ENCODE measurements around the gene ANKRD55. TPM values are rescaled to one million over a fixed set of nuclear protein-coding genes. Genes with fewer than 3 reads are reported as not detected.

ANKRD55 gene
- total RNA-seq, 2 donors from 2014 or later: 0.27 to 0.29 TPM

DNA sequence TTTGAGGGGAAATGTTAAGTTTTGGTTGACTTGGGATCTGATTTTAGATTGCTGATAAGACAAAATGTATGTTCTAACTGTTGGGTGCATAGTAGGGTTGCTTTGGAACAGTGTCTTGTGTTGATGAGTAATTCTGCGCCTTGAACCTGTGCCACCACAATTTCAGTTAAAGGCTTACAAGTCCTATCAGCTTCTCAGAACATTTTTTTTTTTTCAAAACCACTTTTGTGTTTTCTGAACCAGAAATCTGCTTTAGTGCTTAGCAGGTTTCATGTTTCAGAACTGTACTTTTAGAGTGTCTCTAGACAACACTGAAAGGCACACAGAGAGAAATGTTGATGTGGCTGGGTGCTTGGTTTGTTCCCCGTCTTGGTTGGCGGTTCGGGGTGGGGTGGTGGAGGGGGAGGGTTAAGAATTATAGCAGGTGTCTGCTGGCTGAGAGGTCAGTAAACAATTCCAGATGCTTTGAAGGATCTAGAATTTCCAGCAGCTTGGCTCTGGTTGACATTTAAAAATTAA, 84.6 kb downstream of the ANKRD55 start:
- Mint-ChIP-seq H3K27ac (no peak overlapping the region), H3K36me3 (ENCODE audit: low read depth) (no peaks in the 10 kb centered on the region), H3K27me3 (ENCODE audit: insufficient read depth) (no peaks in the 10 kb centered on the region), H3K9me3 (no peaks in the 10 kb centered on the region), H3K4me3 (no peak overlapping the region), H3K4me1 (peaks cover 24% of the 10 kb centered on the region)
- H3K9ac ChIP-seq (ENCODE audit: extremely low read depth, low read length, poor library complexity, severe bottlenecking): no peak overlapping the region
- no peaks in the 10 kb centered on the region for H3K27me3 ChIP-seq (ENCODE audit: control insufficient read depth, insufficient read depth, low read length, poor library complexity, severe bottlenecking)
- peaks cover 6% of the 10 kb centered on the region for H3K4me1 ChIP-seq (ENCODE audit: control insufficient read depth, insufficient read depth, low read length)
- H3K4me3 ChIP-seq (ENCODE audit: low read length): no peak overlapping the region
- no peak for DNase-seq
- WGBS, 2 experiments (ENCODE audit: insufficient coverage in 1 of 2, insufficient read length in 1 of 2): 93% methylated on average over 4 of the region's 4 CpGs; no CpG with 5 or more reads in 1 of the 2 experiments
- H3K27ac ChIP-seq (ENCODE audit: low read depth, low read length): no peak overlapping the region
- H3K36me3 ChIP-seq (ENCODE audit: control insufficient read depth, insufficient read depth, low read length): no peaks in the 10 kb centered on the region
- TF ChIP-seq, protein P1, sequence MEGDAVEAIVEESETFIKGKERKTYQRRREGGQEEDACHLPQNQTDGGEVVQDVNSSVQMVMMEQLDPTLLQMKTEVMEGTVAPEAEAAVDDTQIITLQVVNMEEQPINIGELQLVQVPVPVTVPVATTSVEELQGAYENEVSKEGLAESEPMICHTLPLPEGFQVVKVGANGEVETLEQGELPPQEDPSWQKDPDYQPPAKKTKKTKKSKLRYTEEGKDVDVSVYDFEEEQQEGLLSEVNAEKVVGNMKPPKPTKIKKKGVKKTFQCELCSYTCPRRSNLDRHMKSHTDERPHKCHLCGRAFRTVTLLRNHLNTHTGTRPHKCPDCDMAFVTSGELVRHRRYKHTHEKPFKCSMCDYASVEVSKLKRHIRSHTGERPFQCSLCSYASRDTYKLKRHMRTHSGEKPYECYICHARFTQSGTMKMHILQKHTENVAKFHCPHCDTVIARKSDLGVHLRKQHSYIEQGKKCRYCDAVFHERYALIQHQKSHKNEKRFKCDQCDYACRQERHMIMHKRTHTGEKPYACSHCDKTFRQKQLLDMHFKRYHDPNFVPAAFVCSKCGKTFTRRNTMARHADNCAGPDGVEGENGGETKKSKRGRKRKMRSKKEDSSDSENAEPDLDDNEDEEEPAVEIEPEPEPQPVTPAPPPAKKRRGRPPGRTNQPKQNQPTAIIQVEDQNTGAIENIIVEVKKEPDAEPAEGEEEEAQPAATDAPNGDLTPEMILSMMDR (conservative IDR thresholded peaks at IDR 0.05): no peak
- H3K9me3 ChIP-seq (ENCODE audit: control insufficient read depth, low read length): no peaks in the 10 kb centered on the region

DNA sequence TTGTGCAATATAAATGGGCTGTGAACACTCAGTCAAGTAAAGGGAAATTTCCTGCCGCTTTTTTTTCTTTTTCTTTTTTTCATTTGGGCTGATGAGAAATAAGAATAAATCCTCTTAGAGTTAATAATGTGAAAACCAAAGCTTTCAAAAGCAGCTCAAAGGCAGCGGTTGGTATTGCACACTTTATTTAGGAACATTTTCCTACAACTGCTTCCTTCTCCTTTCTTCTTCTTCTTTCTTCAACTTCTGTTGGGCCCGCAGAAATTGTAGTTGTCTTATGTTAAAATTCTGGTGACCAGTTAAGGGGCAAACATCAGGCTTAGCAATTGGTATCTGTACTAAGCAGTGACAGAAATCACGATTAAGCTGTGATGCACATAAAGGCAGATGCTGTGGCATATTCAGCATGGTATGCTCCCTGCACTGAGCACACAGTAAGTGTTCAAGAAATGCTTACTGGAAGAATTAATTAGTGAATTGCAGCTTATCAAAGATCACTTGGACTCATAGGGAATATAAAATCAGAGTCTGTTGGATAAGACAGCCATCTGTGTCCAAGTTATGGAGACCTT, 85.4 kb downstream of the ANKRD55 start:
- Histone ChIP-seq H3K36me3 (ENCODE audit: control insufficient read depth, insufficient read depth, low read length) (no peaks in the 10 kb centered on the region), H3K4me3 (ENCODE audit: low read length) (no peak overlapping the region), H3K9me3 (ENCODE audit: control insufficient read depth, low read length) (no peaks in the 10 kb centered on the region), H3K4me1 (ENCODE audit: control insufficient read depth, insufficient read depth, low read length) (peaks cover 6% of the 10 kb centered on the region), H3K9ac (ENCODE audit: extremely low read depth, low read length, poor library complexity, severe bottlenecking) (no peak overlapping the region), H3K27me3 (ENCODE audit: control insufficient read depth, insufficient read depth, low read length, poor library complexity, severe bottlenecking) (no peaks in the 10 kb centered on the region), H3K27ac (ENCODE audit: low read depth, low read length) (no peak overlapping the region)
- Mint-ChIP-seq H3K27ac (no peak overlapping the region), H3K4me3 (no peak overlapping the region), H3K9me3 (no peaks in the 10 kb centered on the region), H3K27me3 (ENCODE audit: insufficient read depth) (no peaks in the 10 kb centered on the region), H3K4me1 (peaks cover 31% of the 10 kb centered on the region), H3K36me3 (ENCODE audit: low read depth) (no peaks in the 10 kb centered on the region)
- TF ChIP-seq, protein P1 (conservative IDR thresholded peaks at IDR 0.05): no peak
- no peak for DNase-seq
- 93 to 94% methylated on average over 2 to 4 of the region's 4 CpGs for WGBS, 2 experiments (ENCODE audit: insufficient coverage in 1 of 2, insufficient read length in 1 of 2)

DNA sequence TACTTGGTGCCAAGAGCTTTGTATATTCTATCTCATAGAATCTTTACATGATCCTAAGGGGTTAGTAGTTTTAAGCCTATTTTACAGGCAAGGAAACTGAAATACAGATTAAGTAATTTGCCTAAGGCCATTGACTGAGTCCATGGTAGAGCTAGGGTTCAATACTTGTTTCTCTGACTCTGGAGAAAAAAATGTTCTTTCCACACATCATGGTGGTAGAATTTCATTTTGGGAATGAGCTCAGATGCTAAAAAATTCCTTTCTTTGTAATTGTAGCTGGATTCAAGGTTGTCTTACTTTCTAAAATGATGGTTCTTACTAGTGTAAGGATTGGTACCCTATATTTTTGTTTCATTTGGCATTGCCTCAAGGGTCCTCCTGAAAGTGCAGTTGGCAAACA, 86.0 kb downstream of the ANKRD55 start:
- H3K27me3 Mint-ChIP-seq (ENCODE audit: insufficient read depth): no peaks in the 10 kb centered on the region
- H3K4me3 Mint-ChIP-seq: no peak overlapping the region

More for the DNA sequence above, 86.0 kb downstream of the ANKRD55 start:
- no peak overlapping the region for H3K4me3 ChIP-seq (ENCODE audit: low read length)
- no peaks in the 10 kb centered on the region for H3K9me3 ChIP-seq (ENCODE audit: control insufficient read depth, low read length)
- no peak overlapping the region for H3K27ac ChIP-seq (ENCODE audit: low read depth, low read length)
- no peak overlapping the region for H3K9ac ChIP-seq (ENCODE audit: extremely low read depth, low read length, poor library complexity, severe bottlenecking)
- no peaks in the 10 kb centered on the region for H3K9me3 Mint-ChIP-seq
- peaks cover 38% of the 10 kb centered on the region for H3K4me1 Mint-ChIP-seq
- H3K4me1 ChIP-seq (ENCODE audit: control insufficient read depth, insufficient read depth, low read length): peaks cover 6% of the 10 kb centered on the region
- no peaks in the 10 kb centered on the region for H3K36me3 ChIP-seq (ENCODE audit: control insufficient read depth, insufficient read depth, low read length)
- no peak overlapping the region for H3K27ac Mint-ChIP-seq
- H3K27me3 ChIP-seq (ENCODE audit: control insufficient read depth, insufficient read depth, low read length, poor library complexity, severe bottlenecking): no peaks in the 10 kb centered on the region
- H3K36me3 Mint-ChIP-seq (ENCODE audit: low read depth): no peaks in the 10 kb centered on the region
- TF ChIP-seq, protein P1 (conservative IDR thresholded peaks at IDR 0.05): no peak
- DNase-seq: no peak

Measured in endodermal cell (in vitro differentiated cells).